WTC11 (cell line): ENCODE results near the gene MTMR3. TPM values are rescaled to one million over a fixed set of nuclear protein-coding genes. Genes with fewer than 3 reads are reported as not detected.

Source experiments
- ATAC-seq: fragments of 200-7000 bp; cut with Tn5 transposase; 2 replicates; pipeline ENCODE4 v1.10.0; 2021; ENCODE audit warnings: mild to moderate bottlenecking, moderate library complexity
- CTCF ChIA-PET: fragments of 300-600 bp; sonication (Branson Sonifier 250); formaldehyde crosslinking; loops from one replicate; lab custom pipeline; 2021; ENCODE audit warnings: antibody characterized with exemption; lab: Charles Lee
- POLR2A ChIA-PET: fragments of 350-600 bp; sonication (Branson Sonifier 250); formaldehyde crosslinking; loops from one replicate; lab custom pipeline; 2021; ENCODE audit warnings: antibody characterized with exemption; lab: Charles Lee
- DNase-seq: peaks from one replicate; pipeline ENCODE4 v3.0.0; 2021; ENCODE audit warnings: low spot score
- H3K27ac Mint-ChIP-seq: 2 replicates; pipeline ENCODE4 v1.8.0; 2021; ENCODE audit warnings: mixed read lengths
- H3K27me3 Mint-ChIP-seq: 2 replicates; pipeline ENCODE4 v1.8.0; 2021; ENCODE audit warnings: low read depth, mild to moderate bottlenecking, moderate library complexity, mixed read lengths
- H3K36me3 Mint-ChIP-seq: 2 replicates; pipeline ENCODE4 v1.8.0; 2021; ENCODE audit warnings: mixed read lengths
- H3K4me1 Mint-ChIP-seq: 2 replicates; pipeline ENCODE4 v1.8.0; 2022; ENCODE audit warnings: mixed read lengths
- H3K4me3 Mint-ChIP-seq: 2 replicates; pipeline ENCODE4 v1.8.0; 2021; ENCODE audit warnings: mild to moderate bottlenecking, moderate library complexity, mixed read lengths
- H3K9me3 Mint-ChIP-seq: 2 replicates; pipeline ENCODE4 v1.8.0; 2021; ENCODE audit warnings: mixed read lengths
- CBFB ChIP-seq: sonication (generic); formaldehyde crosslinking; IDR thresholded peaks from 2 replicates; pipeline ENCODE4 v1.8.1; 2022; ENCODE audit warnings: mild to moderate bottlenecking, low read depth, missing genetic modification reagents
- GRHL2 ChIP-seq: fragments of 250-450 bp; sonication (Bioruptor Pico); IDR thresholded peaks from 2 replicates; pipeline ENCODE4 v1.8.0; 2022; ENCODE audit warnings: mild to moderate bottlenecking, moderate library complexity; ENCODE audit not compliant: insufficient replicate concordance, severe bottlenecking
- OVOL2 ChIP-seq: fragments of 250-450 bp; sonication (Bioruptor Pico); IDR thresholded peaks from 2 replicates; pipeline ENCODE4 v1.9.0; 2021; ENCODE audit warnings: mild to moderate bottlenecking, borderline replicate concordance
- RORB ChIP-seq: fragments of 250-450 bp; sonication (Bioruptor Pico); IDR thresholded peaks from 2 replicates; pipeline ENCODE4 v1.9.0; 2021; ENCODE audit warnings: mild to moderate bottlenecking
- SP1 ChIP-seq: sonication (generic); formaldehyde crosslinking; conservative IDR thresholded peaks from 2 replicates; pipeline ENCODE4 v1.8.1; 2022; ENCODE audit warnings: missing genetic modification reagents
- TCF7 ChIP-seq: sonication (generic); formaldehyde crosslinking; IDR thresholded peaks from 2 replicates; pipeline ENCODE4 v1.8.0; 2022; ENCODE audit warnings: mild to moderate bottlenecking, low read depth, missing genetic modification reagents, moderate library complexity
- ZNF138 ChIP-seq: sonication (generic); formaldehyde crosslinking; conservative IDR thresholded peaks from 2 replicates; pipeline ENCODE4 v1.8.1; 2022; ENCODE audit warnings: mild to moderate bottlenecking, moderate library complexity, missing genetic modification reagents
- ZNF263 ChIP-seq: sonication (generic); formaldehyde crosslinking; IDR thresholded peaks from 2 replicates; pipeline ENCODE4 v1.8.1; 2022; ENCODE audit warnings: low read depth, mild to moderate bottlenecking, moderate library complexity, missing genetic modification reagents
- ZNF423 ChIP-seq: fragments of 250-450 bp; sonication (Bioruptor Pico); IDR thresholded peaks from 2 replicates; pipeline ENCODE4 v2.1.2; 2022; ENCODE audit warnings: mild to moderate bottlenecking, moderate library complexity
- ZNF671 ChIP-seq: fragments of 250-450 bp; sonication (Bioruptor Pico); IDR thresholded peaks from 2 replicates; pipeline ENCODE4 v1.8.0; 2021; ENCODE audit warnings: mild to moderate bottlenecking
- total RNA-seq: library from RNA; stranded (reverse); gene quantifications from 3 replicates; pipeline ENCODE4 v1.2.3, GENCODE V29; 2021
- TF ChIP-seq, protein P1 (sequence below): sonication (generic); formaldehyde crosslinking; IDR thresholded peaks from 2 replicates; pipeline ENCODE4 v1.8.1; 2022; ENCODE audit warnings: low read depth, missing genetic modification reagents, borderline replicate concordance
- TF ChIP-seq, protein P2 (sequence below): sonication (generic); formaldehyde crosslinking; IDR thresholded peaks from 2 replicates; pipeline ENCODE4 v1.8.0; 2023; ENCODE audit warnings: missing genetic modification reagents
- TF ChIP-seq, protein P3 (sequence below): fragments of 250-450 bp; sonication (Bioruptor Pico); IDR thresholded peaks from 2 replicates; pipeline ENCODE4 v1.9.0; 2021; ENCODE audit warnings: moderate library complexity, mild to moderate bottlenecking, inconsistent platforms, borderline replicate concordance
- TF ChIP-seq, protein P4 (sequence below): sonication (generic); formaldehyde crosslinking; IDR thresholded peaks from 2 replicates; pipeline ENCODE4 v1.8.1; 2023; ENCODE audit warnings: mild to moderate bottlenecking, missing genetic modification reagents, moderate library complexity
- TF ChIP-seq, protein P5 (sequence below): sonication (generic); formaldehyde crosslinking; conservative IDR thresholded peaks from 2 replicates; pipeline ENCODE4 v1.8.1; 2022; ENCODE audit warnings: mild to moderate bottlenecking, missing genetic modification reagents
- TF ChIP-seq, protein P6 (sequence below): sonication (generic); formaldehyde crosslinking; IDR thresholded peaks from 2 replicates; pipeline ENCODE4 v1.8.1; 2022; ENCODE audit warnings: missing genetic modification reagents, borderline replicate concordance
- TF ChIP-seq, protein P7 (sequence below): sonication (generic); formaldehyde crosslinking; IDR thresholded peaks from 2 replicates; pipeline ENCODE4 v1.8.0; 2022; ENCODE audit warnings: mild to moderate bottlenecking, missing genetic modification reagents
- TF ChIP-seq, protein P8 (sequence below): sonication (generic); formaldehyde crosslinking; IDR thresholded peaks from 2 replicates; pipeline ENCODE4 v1.8.0; 2022; ENCODE audit warnings: missing genetic modification reagents

The MTMR3 gene
- total RNA-seq, 1 experiment from 2014 or later, result 19.2 TPM

DNA sequence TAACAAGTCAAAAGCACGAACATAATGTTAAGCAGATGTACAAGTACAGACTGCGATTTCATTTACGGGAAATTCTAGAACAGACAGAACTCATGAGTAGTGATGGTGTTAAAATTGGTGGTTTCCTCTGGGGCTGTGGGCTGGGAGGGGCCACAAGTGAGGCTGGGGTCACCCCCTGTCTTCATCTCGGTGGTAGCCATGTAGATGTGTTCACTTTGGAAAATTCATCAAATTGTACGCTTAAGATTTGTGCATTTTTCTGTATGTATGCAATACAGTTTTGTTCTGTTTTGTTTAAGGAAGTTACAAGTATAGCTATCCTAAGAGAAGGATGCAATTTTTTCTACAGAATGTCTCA is 44.4 kb upstream of the MTMR3 start (continued):
- TF ChIP-seq, protein P1, sequence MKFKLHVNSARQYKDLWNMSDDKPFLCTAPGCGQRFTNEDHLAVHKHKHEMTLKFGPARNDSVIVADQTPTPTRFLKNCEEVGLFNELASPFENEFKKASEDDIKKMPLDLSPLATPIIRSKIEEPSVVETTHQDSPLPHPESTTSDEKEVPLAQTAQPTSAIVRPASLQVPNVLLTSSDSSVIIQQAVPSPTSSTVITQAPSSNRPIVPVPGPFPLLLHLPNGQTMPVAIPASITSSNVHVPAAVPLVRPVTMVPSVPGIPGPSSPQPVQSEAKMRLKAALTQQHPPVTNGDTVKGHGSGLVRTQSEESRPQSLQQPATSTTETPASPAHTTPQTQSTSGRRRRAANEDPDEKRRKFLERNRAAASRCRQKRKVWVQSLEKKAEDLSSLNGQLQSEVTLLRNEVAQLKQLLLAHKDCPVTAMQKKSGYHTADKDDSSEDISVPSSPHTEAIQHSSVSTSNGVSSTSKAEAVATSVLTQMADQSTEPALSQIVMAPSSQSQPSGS (CRISPR knock-in tag), result no peak
- TF ChIP-seq, protein P2, sequence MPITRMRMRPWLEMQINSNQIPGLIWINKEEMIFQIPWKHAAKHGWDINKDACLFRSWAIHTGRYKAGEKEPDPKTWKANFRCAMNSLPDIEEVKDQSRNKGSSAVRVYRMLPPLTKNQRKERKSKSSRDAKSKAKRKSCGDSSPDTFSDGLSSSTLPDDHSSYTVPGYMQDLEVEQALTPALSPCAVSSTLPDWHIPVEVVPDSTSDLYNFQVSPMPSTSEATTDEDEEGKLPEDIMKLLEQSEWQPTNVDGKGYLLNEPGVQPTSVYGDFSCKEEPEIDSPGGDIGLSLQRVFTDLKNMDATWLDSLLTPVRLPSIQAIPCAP (CRISPR knock-in tag), result no peak
- TF ChIP-seq ZNF263 (CRISPR knock-in tag), result no peak

DNA sequence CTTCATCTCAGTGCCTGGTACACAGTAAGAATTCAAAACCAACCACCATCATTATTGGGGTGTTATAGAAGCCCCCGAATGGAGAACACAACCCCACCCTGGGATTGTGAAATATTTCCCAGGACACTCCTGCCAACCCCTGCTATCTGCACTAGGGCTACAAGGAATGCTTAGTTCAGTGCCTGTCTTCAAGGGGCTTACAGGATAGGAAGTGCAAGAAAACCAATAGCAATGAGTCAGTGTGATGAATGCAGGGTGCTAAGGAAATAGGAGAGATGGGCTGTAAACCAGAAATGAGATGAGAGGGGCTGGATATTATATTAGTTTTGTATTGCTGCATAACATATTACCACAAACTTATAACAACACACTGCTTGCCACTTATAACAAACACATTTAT is 43.9 kb upstream of the MTMR3 start:
- CTCF ChIA-PET, result no interaction called here
- Mint-ChIP-seq H3K27me3 (no peaks in the 10 kb centered on the region), H3K4me3 (peak overlapping the region; percentile 87), H3K9me3 (no peaks in the 10 kb centered on the region), H3K36me3 (no peaks in the 10 kb centered on the region)
- TF ChIP-seq, protein P3, sequence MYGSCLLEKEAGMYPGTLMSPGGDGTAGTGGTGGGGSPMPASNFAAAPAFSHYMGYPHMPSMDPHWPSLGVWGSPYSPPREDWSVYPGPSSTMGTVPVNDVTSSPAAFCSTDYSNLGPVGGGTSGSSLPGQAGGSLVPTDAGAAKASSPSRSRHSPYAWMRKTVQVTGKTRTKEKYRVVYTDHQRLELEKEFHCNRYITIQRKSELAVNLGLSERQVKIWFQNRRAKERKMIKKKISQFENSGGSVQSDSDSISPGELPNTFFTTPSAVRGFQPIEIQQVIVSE, result no peak
- TF ChIP-seq SP1 (CRISPR knock-in tag) (no peak), OVOL2 (CRISPR knock-in tag) (no peak), CBFB (CRISPR knock-in tag) (no peak)
- TF ChIP-seq, protein P2 (CRISPR knock-in tag), result no peak
- TF ChIP-seq, protein P4, sequence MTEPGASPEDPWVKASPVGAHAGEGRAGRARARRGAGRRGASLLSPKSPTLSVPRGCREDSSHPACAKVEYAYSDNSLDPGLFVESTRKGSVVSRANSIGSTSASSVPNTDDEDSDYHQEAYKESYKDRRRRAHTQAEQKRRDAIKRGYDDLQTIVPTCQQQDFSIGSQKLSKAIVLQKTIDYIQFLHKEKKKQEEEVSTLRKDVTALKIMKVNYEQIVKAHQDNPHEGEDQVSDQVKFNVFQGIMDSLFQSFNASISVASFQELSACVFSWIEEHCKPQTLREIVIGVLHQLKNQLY (CRISPR knock-in tag), result no peak
- TF ChIP-seq, protein P5, sequence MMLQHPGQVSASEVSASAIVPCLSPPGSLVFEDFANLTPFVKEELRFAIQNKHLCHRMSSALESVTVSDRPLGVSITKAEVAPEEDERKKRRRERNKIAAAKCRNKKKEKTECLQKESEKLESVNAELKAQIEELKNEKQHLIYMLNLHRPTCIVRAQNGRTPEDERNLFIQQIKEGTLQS (CRISPR knock-in tag), result no peak
- TF ChIP-seq, all 79 proteins: peak for 0
- no peak for DNase-seq
- no peak for ATAC-seq
- H3K27ac Mint-ChIP-seq, result no peak overlapping the region
- POLR2A ChIA-PET, result no interaction called here
- H3K4me1 Mint-ChIP-seq, result peaks cover 19% of the 10 kb centered on the region

DNA sequence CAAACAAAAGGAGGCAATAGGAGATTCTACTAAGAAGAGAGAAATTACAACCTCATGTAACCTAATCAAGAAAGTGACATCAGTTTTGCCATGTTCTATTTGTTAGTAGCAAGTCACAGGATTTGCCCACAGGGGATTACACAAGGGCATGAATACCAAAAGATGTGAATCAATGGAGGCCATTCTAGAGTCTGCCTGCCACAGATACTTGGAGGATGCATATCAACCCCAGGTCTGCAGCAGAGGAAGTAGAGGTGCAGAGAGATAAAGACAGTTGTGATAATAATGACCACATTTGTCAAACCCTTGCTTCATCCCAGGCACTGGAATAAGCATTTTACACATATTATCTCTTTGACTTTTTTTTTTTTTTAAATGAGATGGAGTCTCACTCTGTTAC is 42.5 kb upstream of the MTMR3 start:
- Mint-ChIP-seq H3K4me3 (no peak overlapping the region), H3K27me3 (no peaks in the 10 kb centered on the region), H3K4me1 (peaks cover 19% of the 10 kb centered on the region), H3K27ac (no peak overlapping the region), H3K36me3 (no peaks in the 10 kb centered on the region), H3K9me3 (peaks cover under 1% of the 10 kb centered on the region)
- ChIA-PET POLR2A (no interaction called here), CTCF (no interaction called here)
- DNase-seq, result no peak
- ATAC-seq, result no peak
- TF ChIP-seq, protein P6, sequence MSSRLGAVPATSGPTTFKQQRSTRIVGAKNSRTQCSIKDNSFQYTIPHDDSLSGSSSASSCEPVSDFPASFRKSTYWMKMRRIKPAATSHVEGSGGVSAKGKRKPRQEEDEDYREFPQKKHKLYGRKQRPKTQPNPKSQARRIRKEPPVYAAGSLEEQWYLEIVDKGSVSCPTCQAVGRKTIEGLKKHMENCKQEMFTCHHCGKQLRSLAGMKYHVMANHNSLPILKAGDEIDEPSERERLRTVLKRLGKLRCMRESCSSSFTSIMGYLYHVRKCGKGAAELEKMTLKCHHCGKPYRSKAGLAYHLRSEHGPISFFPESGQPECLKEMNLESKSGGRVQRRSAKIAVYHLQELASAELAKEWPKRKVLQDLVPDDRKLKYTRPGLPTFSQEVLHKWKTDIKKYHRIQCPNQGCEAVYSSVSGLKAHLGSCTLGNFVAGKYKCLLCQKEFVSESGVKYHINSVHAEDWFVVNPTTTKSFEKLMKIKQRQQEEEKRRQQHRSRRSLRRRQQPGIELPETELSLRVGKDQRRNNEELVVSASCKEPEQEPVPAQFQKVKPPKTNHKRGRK (CRISPR knock-in tag), result no peak
- TF ChIP-seq, protein P2 (CRISPR knock-in tag), result no peak
- TF ChIP-seq TCF7, result no peak
- no peak for TF ChIP-seq ZNF138 (CRISPR knock-in tag)
- TF ChIP-seq, protein P7, sequence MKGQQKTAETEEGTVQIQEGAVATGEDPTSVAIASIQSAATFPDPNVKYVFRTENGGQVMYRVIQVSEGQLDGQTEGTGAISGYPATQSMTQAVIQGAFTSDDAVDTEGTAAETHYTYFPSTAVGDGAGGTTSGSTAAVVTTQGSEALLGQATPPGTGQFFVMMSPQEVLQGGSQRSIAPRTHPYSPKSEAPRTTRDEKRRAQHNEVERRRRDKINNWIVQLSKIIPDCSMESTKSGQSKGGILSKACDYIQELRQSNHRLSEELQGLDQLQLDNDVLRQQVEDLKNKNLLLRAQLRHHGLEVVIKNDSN (CRISPR knock-in tag), result no peak
- no peak for TF ChIP-seq ZNF671
- TF ChIP-seq, protein P8, sequence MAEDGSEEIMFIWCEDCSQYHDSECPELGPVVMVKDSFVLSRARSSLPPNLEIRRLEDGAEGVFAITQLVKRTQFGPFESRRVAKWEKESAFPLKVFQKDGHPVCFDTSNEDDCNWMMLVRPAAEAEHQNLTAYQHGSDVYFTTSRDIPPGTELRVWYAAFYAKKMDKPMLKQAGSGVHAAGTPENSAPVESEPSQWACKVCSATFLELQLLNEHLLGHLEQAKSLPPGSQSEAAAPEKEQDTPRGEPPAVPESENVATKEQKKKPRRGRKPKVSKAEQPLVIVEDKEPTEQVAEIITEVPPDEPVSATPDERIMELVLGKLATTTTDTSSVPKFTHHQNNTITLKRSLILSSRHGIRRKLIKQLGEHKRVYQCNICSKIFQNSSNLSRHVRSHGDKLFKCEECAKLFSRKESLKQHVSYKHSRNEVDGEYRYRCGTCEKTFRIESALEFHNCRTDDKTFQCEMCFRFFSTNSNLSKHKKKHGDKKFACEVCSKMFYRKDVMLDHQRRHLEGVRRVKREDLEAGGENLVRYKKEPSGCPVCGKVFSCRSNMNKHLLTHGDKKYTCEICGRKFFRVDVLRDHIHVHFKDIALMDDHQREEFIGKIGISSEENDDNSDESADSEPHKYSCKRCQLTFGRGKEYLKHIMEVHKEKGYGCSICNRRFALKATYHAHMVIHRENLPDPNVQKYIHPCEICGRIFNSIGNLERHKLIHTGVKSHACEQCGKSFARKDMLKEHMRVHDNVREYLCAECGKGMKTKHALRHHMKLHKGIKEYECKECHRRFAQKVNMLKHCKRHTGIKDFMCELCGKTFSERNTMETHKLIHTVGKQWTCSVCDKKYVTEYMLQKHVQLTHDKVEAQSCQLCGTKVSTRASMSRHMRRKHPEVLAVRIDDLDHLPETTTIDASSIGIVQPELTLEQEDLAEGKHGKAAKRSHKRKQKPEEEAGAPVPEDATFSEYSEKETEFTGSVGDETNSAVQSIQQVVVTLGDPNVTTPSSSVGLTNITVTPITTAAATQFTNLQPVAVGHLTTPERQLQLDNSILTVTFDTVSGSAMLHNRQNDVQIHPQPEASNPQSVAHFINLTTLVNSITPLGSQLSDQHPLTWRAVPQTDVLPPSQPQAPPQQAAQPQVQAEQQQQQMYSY, result no peak
- no peak for TF ChIP-seq RORB (CRISPR knock-in tag)
- TF ChIP-seq ZNF423 (CRISPR knock-in tag), result no peak
- TF ChIP-seq GRHL2 (CRISPR knock-in tag), result no peak
- no peak for TF ChIP-seq ZNF263 (CRISPR knock-in tag)
